Measurements from ENCODE around the gene PRM1.

DNA sequence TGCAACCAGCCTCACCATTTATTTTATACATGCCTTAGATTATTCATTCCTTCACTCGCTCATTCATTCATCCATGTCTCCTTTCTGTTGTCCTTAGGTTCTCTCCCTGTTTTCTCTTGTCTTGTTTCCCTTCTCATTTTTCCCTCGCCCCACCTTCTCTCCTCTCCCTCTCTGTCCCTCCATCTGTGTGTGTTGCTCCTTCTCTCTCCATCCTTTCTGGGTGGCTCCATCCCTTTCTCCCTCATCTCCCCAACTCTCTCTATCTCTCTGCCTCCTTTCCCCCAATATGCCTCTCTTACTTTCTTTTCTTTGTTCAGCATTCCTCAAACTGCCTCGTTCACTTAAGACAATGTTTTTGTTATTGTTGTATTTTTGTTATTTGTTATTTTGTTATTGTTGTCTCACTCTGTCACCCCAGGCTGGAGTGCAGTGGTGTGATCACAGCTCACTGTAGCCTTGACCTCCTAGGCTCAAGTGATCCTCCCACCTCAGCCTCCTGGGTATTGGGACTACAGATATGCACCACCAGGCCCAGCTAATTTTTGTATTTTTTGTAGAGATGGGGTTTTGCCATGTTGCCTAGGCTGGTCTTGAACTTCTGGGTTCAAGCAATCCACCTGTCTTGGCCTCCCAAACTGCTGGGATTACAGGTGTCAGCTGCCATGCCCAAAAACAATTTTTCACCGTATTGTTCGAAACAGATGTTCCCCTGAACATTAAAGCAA, 39.5 kb downstream of the PRM1 start:
- TF ChIP-seq, protein P1, sequence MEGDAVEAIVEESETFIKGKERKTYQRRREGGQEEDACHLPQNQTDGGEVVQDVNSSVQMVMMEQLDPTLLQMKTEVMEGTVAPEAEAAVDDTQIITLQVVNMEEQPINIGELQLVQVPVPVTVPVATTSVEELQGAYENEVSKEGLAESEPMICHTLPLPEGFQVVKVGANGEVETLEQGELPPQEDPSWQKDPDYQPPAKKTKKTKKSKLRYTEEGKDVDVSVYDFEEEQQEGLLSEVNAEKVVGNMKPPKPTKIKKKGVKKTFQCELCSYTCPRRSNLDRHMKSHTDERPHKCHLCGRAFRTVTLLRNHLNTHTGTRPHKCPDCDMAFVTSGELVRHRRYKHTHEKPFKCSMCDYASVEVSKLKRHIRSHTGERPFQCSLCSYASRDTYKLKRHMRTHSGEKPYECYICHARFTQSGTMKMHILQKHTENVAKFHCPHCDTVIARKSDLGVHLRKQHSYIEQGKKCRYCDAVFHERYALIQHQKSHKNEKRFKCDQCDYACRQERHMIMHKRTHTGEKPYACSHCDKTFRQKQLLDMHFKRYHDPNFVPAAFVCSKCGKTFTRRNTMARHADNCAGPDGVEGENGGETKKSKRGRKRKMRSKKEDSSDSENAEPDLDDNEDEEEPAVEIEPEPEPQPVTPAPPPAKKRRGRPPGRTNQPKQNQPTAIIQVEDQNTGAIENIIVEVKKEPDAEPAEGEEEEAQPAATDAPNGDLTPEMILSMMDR (IDR thresholded peaks at IDR 0.05; ENCODE audit: low read depth, low read length) = no peak
- TF ChIP-seq POLR2A (IDR thresholded peaks at IDR 0.05; ENCODE audit: extremely low read depth, insufficient read length) = no peak
